ENCODE results near the gene FGF22.

DNA sequence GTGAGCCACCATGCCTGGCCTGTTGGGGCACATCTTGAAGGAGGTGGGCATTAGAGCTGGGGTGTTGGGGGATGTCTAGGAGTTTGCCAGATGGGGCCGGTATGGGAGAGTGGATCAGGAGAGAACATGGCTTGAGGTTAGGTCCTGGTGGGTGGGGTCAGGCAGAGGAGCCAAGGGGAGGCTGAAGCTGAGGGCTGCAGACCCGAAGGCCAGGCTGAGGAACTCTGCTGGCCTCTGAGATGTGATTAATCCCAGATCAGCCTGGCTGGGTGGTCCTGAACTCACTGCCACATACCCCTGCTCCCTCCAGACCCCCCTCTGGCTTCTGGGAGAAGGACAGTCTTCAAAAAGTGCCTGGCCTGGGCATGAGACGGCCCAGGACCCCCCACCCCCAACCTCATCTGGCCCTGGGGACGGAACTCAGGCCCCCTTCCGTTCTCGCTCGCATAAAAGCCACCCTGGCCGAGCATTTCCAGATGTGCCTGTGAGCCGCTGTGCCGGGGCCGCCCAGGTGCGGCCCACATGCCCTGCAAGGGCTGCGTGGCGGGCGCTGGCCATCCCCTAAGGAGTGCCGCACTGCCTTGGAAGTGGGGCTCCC lies 39.2 kb downstream of the FGF22 start:
- no peak for TF ChIP-seq CTCF (IDR thresholded peaks at IDR 0.05; ENCODE audit: low read length)
- no peak for TF ChIP-seq EZH2phosphoT487 (IDR thresholded peaks at IDR 0.05; ENCODE audit: low read length)
- no peak for TF ChIP-seq EZH2 (optimal IDR thresholded peaks at IDR 0.05; ENCODE audit: low read depth, low read length)

Data from MM.1S (cell line).